Lung (tissue), 12 donors: ENCODE data around the gene SSH2. TPM values are rescaled to one million over a fixed set of nuclear protein-coding genes. Genes with fewer than 3 reads are reported as not detected.

ENCODE experiments used
- ATAC-seq: fragments of 200-7000 bp; cut with Tn5 transposase; one replicate; pipeline ENCODE4 v1.9.1; 2020; ENCODE audit warnings: moderate number of reproducible peaks; ENCODE audit not compliant: insufficient read depth, low FRiP score
- DNase-seq, 3 donors: peaks; one replicate each; pipeline ENCODE4 v3.0.0-alpha.2; 2013 to 2017
- H3K27ac ChIP-seq, 2 donors: one replicate each; pipeline ENCODE4 v1.5.1; 2013; ENCODE audit warnings: mild to moderate bottlenecking in 2 of 2, moderate library complexity in 2 of 2, control low read depth in 1 of 2, inconsistent platforms in 1 of 2, low read depth in 1 of 2, low read length in 1 of 2
- H3K27me3 ChIP-seq, 3 donors: one replicate each; pipeline ENCODE4 v1.5.1; 2013; ENCODE audit warnings: low read length in 2 of 3; ENCODE audit not compliant: control insufficient read depth in 3 of 3, insufficient read depth in 3 of 3
- H3K36me3 ChIP-seq, 4 donors: one replicate each; pipeline ENCODE4 v1.5.1; 2013; ENCODE audit warnings: low read length in 4 of 4, mild to moderate bottlenecking in 1 of 4, moderate library complexity in 1 of 4; ENCODE audit not compliant: control insufficient read depth in 4 of 4, insufficient read depth in 4 of 4
- H3K4me1 ChIP-seq, 5 donors: one replicate each; pipeline ENCODE4 v1.5.1; 2013; ENCODE audit warnings: low read length in 5 of 5, mild to moderate bottlenecking in 2 of 5, moderate library complexity in 1 of 5; ENCODE audit not compliant: control insufficient read depth in 5 of 5, insufficient read depth in 5 of 5
- H3K4me3 ChIP-seq: one replicate; pipeline ENCODE4 v1.5.1; 2013; ENCODE audit warnings: mild to moderate bottlenecking, control low read depth, moderate library complexity
- H3K9ac ChIP-seq, 2 donors: one replicate each; pipeline ENCODE4 v1.5.1; 2013; ENCODE audit warnings: low read length in 2 of 2, control low read depth in 1 of 2; ENCODE audit not compliant: insufficient read depth in 1 of 2
- H3K9me3 ChIP-seq, 4 donors: one replicate each; pipeline ENCODE4 v1.5.1; 2013; ENCODE audit warnings: low read length in 3 of 4, mild to moderate bottlenecking in 1 of 4, moderate library complexity in 1 of 4; ENCODE audit not compliant: control insufficient read depth in 4 of 4, insufficient read depth in 3 of 4
- CTCF ChIP-seq: IDR thresholded peaks from 2 replicates; pipeline ENCODE4 v1.5.1; 2012; ENCODE audit warnings: mild to moderate bottlenecking; ENCODE audit errors: control extremely low read depth, extremely low read depth
- WGBS, 2 donors: extraction: QIAGEN DNeasy Blood & Tissue Kit; methylation state at CpG; one replicate each; pipeline ENCODE4 v1.1.7; 2013; 5-methylcytosine and 5-hydroxymethylcytosine counted together
- polyA plus RNA-seq, 2 donors: library from polyadenylated mRNA; stranded (reverse); fragments of 200-250 nt; gene quantifications; one replicate each; pipeline ENCODE4 v1.2.1, GENCODE V29; 2013
- total RNA-seq, 2 donors: library from RNA; depleted of rRNA in 1 of 2; stranded (reverse); fragments of >200 nt in 1 of 2; gene quantifications; one replicate each; pipeline ENCODE4 v1.2.1, GENCODE V29; 2014 to 2021
- donor health status: control.
- donor health status: control.
- donor health status: Bipolar disorder and iron deficiency.
- donor health status: healthy.
- donor health status: DM: yes; HTN: yes; CAD: no.

SSH2 gene
- total and polyA plus RNA-seq, 4 donors: 23.4 to 69.4 (median 41.1) TPM

- Histone ChIP-seq H3K4me3 (no peak overlapping the region), H3K9ac (no peak overlapping the region), H3K27me3 (no peaks in the 10 kb centered on the region), H3K36me3 (no peaks in the 10 kb centered on the region), H3K27ac (no peak overlapping the region), H3K9me3 (no peaks in the 10 kb centered on the region), H3K4me1 (peaks cover 0 to 14% (median 0%) of the 10 kb centered on the region in 5 donors)
- DNase-seq: no peak
- no peak for TF ChIP-seq CTCF
- WGBS, 2 donors: 26 to 67% methylated on average over 3 of the region's 3 CpGs
- no peak for ATAC-seq
Measured at GRCh38 chr17:29885031-29885640, 44.9 kb downstream of the SSH2 start.

- no peak for ATAC-seq
- DNase-seq: no peak
- H3K36me3 ChIP-seq: no peaks in the 10 kb centered on the region
- H3K4me1 ChIP-seq: peaks cover 0 to 14% (median 0%) of the 10 kb centered on the region in 5 donors
- H3K9me3 ChIP-seq: no peaks in the 10 kb centered on the region
- H3K9ac ChIP-seq: no peak overlapping the region
- H3K4me3 ChIP-seq: no peak overlapping the region
- no peak for TF ChIP-seq CTCF
- no peaks in the 10 kb centered on the region for H3K27me3 ChIP-seq
- H3K27ac ChIP-seq: no peak overlapping the region
Measured at GRCh38 chr17:29883497-29883896, 46.5 kb downstream of the SSH2 start.

GRCh38 chr17:29881256-29881655 is 48.8 kb downstream of the SSH2 start:
- ATAC-seq: no peak
- TF ChIP-seq CTCF: no peak
- no peaks in the 10 kb centered on the region for H3K27me3 ChIP-seq
- no peak overlapping the region for H3K4me3 ChIP-seq
- no peak overlapping the region for H3K9ac ChIP-seq
- WGBS, 2 donors: 92 to 96% methylated on average over 3 of the region's 3 CpGs
- no peaks in the 10 kb centered on the region for H3K9me3 ChIP-seq
- no peak for DNase-seq
- no peak overlapping the region for H3K27ac ChIP-seq
- H3K36me3 ChIP-seq: no peaks in the 10 kb centered on the region
- peaks cover 0 to 14% (median 0%) of the 10 kb centered on the region in 5 donors for H3K4me1 ChIP-seq

- Histone ChIP-seq H3K9me3 (no peaks in the 10 kb centered on the region), H3K36me3 (no peaks in the 10 kb centered on the region), H3K27ac (no peak overlapping the region), H3K4me1 (peaks cover 0 to 11% (median 0%) of the 10 kb centered on the region in 5 donors), H3K27me3 (no peaks in the 10 kb centered on the region), H3K4me3 (no peak overlapping the region), H3K9ac (no peak overlapping the region)
- DNase-seq (no peak), ATAC-seq (no peak)
- WGBS, 2 donors: 96 to 97% methylated on average over 6 of the region's 6 CpGs
- no peak for TF ChIP-seq CTCF
Measured at GRCh38 chr17:29880031-29880430, 50.0 kb downstream of the SSH2 start.
